SK-N-SH treated with all-trans-retinoic acid at 6 μM for 48 hours (cell line): ENCODE measurements around the gene CCBE1.

Experiments
- ATAC-seq: fragments of 200-7000 bp; cut with Tn5 transposase; 3 replicates; pipeline ENCODE4 v1.9.1; 2020; ENCODE audit warnings: mild to moderate bottlenecking, moderate library complexity
- ARNTL ChIP-seq: fragments of 450-650 bp; formaldehyde crosslinking; IDR thresholded peaks from 2 replicates; pipeline ENCODE4 v1.5.0; 2020; ENCODE audit warnings: low read depth, mild to moderate bottlenecking, moderate library complexity, borderline replicate concordance
- BACH2 ChIP-seq: fragments of 250-450 bp; sonication (Bioruptor Pico); IDR thresholded peaks from 2 replicates; pipeline ENCODE4 v1.9.0; 2021; ENCODE audit warnings: mild to moderate bottlenecking, borderline replicate concordance
- CSDC2 ChIP-seq: fragments of 250-450 bp; sonication (Bioruptor Pico); IDR thresholded peaks from 2 replicates; pipeline ENCODE4 v1.5.0; 2020; ENCODE audit warnings: mild to moderate bottlenecking, moderate library complexity
- CSRNP3 ChIP-seq: fragments of 250-450 bp; sonication (Bioruptor Pico); IDR thresholded peaks from 2 replicates; pipeline ENCODE4 v1.5.1; 2021; ENCODE audit warnings: mild to moderate bottlenecking, moderate library complexity
- ESRRG ChIP-seq: fragments of 250-450 bp; sonication (Bioruptor Pico); IDR thresholded peaks from 2 replicates; pipeline ENCODE4 v1.6.1; 2021; ENCODE audit warnings: mild to moderate bottlenecking
- GLIS3 ChIP-seq: fragments of 250-450 bp; sonication (Bioruptor Pico); IDR thresholded peaks from 2 replicates; pipeline ENCODE4 v1.5.0; 2020; ENCODE audit warnings: mild to moderate bottlenecking, moderate library complexity
- ISL1 ChIP-seq: fragments of 250-450 bp; sonication (Bioruptor Pico); IDR thresholded peaks from 2 replicates; pipeline ENCODE4 v2.1.2; 2022; ENCODE audit warnings: mild to moderate bottlenecking, moderate library complexity
- OSR1 ChIP-seq: fragments of 250-450 bp; sonication (Bioruptor Pico); IDR thresholded peaks from 2 replicates; pipeline ENCODE4 v1.8.0; 2022; ENCODE audit warnings: moderate library complexity, mild to moderate bottlenecking, inconsistent platforms
- PPARA ChIP-seq: fragments of 250-450 bp; sonication (Bioruptor Pico); IDR thresholded peaks from 2 replicates; pipeline ENCODE4 v1.5.0; 2020; ENCODE audit warnings: mild to moderate bottlenecking, borderline replicate concordance
- RARB ChIP-seq: fragments of 250-450 bp; sonication (Bioruptor Pico); IDR thresholded peaks from 2 replicates; pipeline ENCODE4 v1.8.0; 2021; ENCODE audit warnings: mild to moderate bottlenecking, moderate library complexity
- TOX ChIP-seq: fragments of 250-450 bp; sonication (Bioruptor Pico); IDR thresholded peaks from 2 replicates; pipeline ENCODE4 v1.8.0; 2021; ENCODE audit warnings: mild to moderate bottlenecking, moderate library complexity, borderline replicate concordance
- TSHZ2 ChIP-seq: fragments of 250-450 bp; sonication (Bioruptor Pico); IDR thresholded peaks from 2 replicates; pipeline ENCODE4 v1.5.0; 2020; ENCODE audit warnings: mild to moderate bottlenecking, moderate library complexity
- ZC3H10 ChIP-seq: fragments of 250-450 bp; sonication (Bioruptor Pico); IDR thresholded peaks from 2 replicates; pipeline ENCODE4 v1.5.1; 2021; ENCODE audit warnings: mild to moderate bottlenecking, moderate library complexity
- ZNF565 ChIP-seq: fragments of 450-650 bp; formaldehyde crosslinking; conservative IDR thresholded peaks from 2 replicates; pipeline ENCODE4 v1.5.0; 2020; ENCODE audit warnings: low read depth, mild to moderate bottlenecking, moderate library complexity
- ZNF70 ChIP-seq: fragments of 450-650 bp; formaldehyde crosslinking; IDR thresholded peaks from 2 replicates; pipeline ENCODE4 v1.5.0; 2020; ENCODE audit warnings: mild to moderate bottlenecking, moderate library complexity
- ZNF8 ChIP-seq: fragments of 450-650 bp; formaldehyde crosslinking; IDR thresholded peaks from 2 replicates; pipeline ENCODE4 v1.5.0; 2020; ENCODE audit warnings: mild to moderate bottlenecking, moderate library complexity
- TF ChIP-seq, protein P1 (sequence below): fragments of 250-450 bp; sonication (Bioruptor Pico); IDR thresholded peaks from 2 replicates; pipeline ENCODE4 v1.5.1; 2020; ENCODE audit warnings: low read depth, mild to moderate bottlenecking, moderate library complexity
- TF ChIP-seq, protein P2 (sequence below): fragments of 250-450 bp; sonication (Bioruptor Pico); IDR thresholded peaks from 2 replicates; pipeline ENCODE4 v1.8.0; 2021; ENCODE audit warnings: low read depth, mild to moderate bottlenecking, moderate library complexity, borderline replicate concordance

CCBE1 gene

DNA sequence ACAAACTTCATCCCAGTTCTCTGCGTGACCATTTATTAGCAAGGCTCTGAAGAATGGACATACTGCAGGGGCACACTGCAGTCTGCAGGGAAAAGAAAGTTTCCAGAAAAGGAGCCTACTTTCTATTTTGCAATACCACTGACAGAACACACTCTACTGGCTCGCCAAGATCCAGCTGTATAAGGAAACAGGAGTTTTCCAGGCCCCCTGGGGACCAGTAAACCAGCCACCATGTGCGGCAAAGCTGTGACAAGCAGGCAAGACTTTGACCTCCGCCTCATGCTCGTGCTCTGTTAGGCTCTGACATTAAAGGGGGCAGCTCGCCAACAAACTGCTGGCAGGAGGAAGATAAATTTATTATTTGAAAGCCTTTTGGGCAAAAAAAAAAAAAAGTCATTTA, 67.3 kb downstream of the CCBE1 start (continued):
- no peak for TF ChIP-seq ISL1 (CRISPR knock-in tag)

GRCh38 chr18:59628995-59629394, 68.2 kb downstream of the CCBE1 start:
- TF ChIP-seq, protein P1, sequence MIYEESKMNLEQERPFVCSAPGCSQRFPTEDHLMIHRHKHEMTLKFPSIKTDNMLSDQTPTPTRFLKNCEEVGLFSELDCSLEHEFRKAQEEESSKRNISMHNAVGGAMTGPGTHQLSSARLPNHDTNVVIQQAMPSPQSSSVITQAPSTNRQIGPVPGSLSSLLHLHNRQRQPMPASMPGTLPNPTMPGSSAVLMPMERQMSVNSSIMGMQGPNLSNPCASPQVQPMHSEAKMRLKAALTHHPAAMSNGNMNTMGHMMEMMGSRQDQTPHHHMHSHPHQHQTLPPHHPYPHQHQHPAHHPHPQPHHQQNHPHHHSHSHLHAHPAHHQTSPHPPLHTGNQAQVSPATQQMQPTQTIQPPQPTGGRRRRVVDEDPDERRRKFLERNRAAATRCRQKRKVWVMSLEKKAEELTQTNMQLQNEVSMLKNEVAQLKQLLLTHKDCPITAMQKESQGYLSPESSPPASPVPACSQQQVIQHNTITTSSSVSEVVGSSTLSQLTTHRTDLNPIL (CRISPR knock-in tag): no peak
- TF ChIP-seq CSDC2 (CRISPR knock-in tag): no peak

DNA sequence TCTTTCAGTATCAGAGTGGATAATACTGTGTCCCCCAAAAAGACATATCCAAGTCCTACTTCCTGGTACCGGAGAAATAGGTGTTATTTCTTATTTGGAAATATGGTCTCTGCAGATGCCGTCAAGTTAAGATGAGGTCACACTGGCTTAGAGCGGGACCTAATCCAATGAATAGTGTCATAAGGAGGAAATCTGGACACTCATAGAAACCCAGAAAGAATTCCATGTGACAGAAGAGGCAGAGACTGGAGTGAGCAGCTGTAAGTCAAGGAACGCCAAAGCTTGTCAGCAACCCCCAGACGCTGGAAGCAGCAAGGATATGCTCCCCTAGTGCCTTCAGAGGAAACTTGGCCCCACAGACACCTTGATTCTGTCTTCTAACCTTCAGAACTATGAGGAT, 69.8 kb downstream of the CCBE1 start:
- no peak for ATAC-seq
- TF ChIP-seq, protein P2, sequence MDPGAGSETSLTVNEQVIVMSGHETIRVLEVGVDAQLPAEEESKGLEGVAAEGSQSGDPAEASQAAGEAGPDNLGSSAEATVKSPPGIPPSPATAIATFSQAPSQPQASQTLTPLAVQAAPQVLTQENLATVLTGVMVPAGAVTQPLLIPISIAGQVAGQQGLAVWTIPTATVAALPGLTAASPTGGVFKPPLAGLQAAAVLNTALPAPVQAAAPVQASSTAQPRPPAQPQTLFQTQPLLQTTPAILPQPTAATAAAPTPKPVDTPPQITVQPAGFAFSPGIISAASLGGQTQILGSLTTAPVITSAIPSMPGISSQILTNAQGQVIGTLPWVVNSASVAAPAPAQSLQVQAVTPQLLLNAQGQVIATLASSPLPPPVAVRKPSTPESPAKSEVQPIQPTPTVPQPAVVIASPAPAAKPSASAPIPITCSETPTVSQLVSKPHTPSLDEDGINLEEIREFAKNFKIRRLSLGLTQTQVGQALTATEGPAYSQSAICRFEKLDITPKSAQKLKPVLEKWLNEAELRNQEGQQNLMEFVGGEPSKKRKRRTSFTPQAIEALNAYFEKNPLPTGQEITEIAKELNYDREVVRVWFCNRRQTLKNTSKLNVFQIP (CRISPR knock-in tag): no peak
- TF ChIP-seq, protein P1 (CRISPR knock-in tag): no peak
- TF ChIP-seq ZNF565 (CRISPR knock-in tag) (no peak), ZNF70 (CRISPR knock-in tag) (no peak), TSHZ2 (CRISPR knock-in tag) (no peak), ZC3H10 (CRISPR knock-in tag) (no peak), ESRRG (no peak), CSRNP3 (no peak), ISL1 (CRISPR knock-in tag) (no peak), TOX (CRISPR knock-in tag) (no peak), OSR1 (CRISPR knock-in tag) (no peak), ARNTL (no peak), PPARA (CRISPR knock-in tag) (no peak), CSDC2 (CRISPR knock-in tag) (no peak)
- TF ChIP-seq, all 23 proteins: peak for 0

More at GRCh38 chr18:59628995-59629394, 68.2 kb downstream of the CCBE1 start:
- ATAC-seq: no peak

DNA sequence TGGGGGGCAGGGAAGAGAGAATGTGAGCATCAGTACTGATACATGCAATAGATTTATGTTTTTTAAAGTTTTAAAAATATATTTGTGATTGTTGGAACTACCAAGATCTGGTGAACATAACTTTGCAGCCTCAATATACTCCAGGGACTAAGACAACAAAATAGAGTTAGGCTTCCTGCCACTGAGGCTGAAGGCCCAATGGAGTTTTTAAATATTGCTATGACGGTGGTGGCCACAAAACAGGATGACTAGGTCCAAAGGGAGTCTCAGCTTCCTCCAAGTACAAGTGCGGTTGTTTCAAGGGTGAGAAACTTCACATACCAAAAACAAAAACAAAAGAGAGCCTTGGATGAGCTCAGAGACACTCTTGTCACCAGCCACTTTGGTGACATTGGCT, 72.9 kb downstream of the CCBE1 start:
- TF ChIP-seq, protein P1 (CRISPR knock-in tag): no peak
- TF ChIP-seq BACH2 (CRISPR knock-in tag) (no peak), ZNF70 (CRISPR knock-in tag) (no peak), GLIS3 (no peak), RARB (CRISPR knock-in tag) (no peak), ESRRG (no peak), PPARA (CRISPR knock-in tag) (no peak), TOX (CRISPR knock-in tag) (no peak), CSDC2 (CRISPR knock-in tag) (no peak), TSHZ2 (CRISPR knock-in tag) (no peak), ZNF8 (CRISPR knock-in tag) (no peak), ZNF565 (CRISPR knock-in tag) (no peak)
- TF ChIP-seq, protein P2 (CRISPR knock-in tag): no peak
- ATAC-seq: no peak
